Measurements from ENCODE around the gene CLEC2D.
"Not testable (repeated sequence)": the region's sequence is repeated elsewhere in the genome, so short reads cannot be mapped to it uniquely, and the experiment has no call there.

Gene CLEC2D

GRCh38 chr12:9682508-9682907 lies 13.0 kb downstream of the CLEC2D start:
- peaks cover 100% of the 10 kb centered on the region for H3K36me3 Mint-ChIP-seq
- DNase-seq (ENCODE audit: low spot score in 2 of 2), result not testable (repeated sequence)

GRCh38 chr12:9682949-9683348 lies 13.4 kb downstream of the CLEC2D start:
- not testable (repeated sequence) for DNase-seq (ENCODE audit: low spot score in 2 of 2); ATAC-seq
- Mint-ChIP-seq H3K27ac (peak overlapping the region; percentile 79), H3K9me3 (peaks cover 19% of the 10 kb centered on the region), H3K4me1 (peaks cover 77% of the 10 kb centered on the region), H3K36me3 (peaks cover 100% of the 10 kb centered on the region), H3K4me3 (peak overlapping the region; percentile 32)

More at GRCh38 chr12:9682508-9682907, 13.0 kb downstream of the CLEC2D start:
- peak overlapping the region; percentile 79 for H3K27ac Mint-ChIP-seq
- H3K4me1 Mint-ChIP-seq, result peaks cover 82% of the 10 kb centered on the region
- not testable (repeated sequence) for ATAC-seq
- peaks cover 19% of the 10 kb centered on the region for H3K9me3 Mint-ChIP-seq
- peak overlapping the region; percentile 32 for H3K4me3 Mint-ChIP-seq

- peak overlapping the region; percentile 32 for H3K4me3 Mint-ChIP-seq
- peaks cover 13% of the 10 kb centered on the region for H3K9me3 Mint-ChIP-seq
- H3K27ac Mint-ChIP-seq, result peak overlapping the region; percentile 83
- peaks cover 100% of the 10 kb centered on the region for H3K36me3 Mint-ChIP-seq
- peaks cover 70% of the 10 kb centered on the region for H3K4me1 Mint-ChIP-seq
- not testable (repeated sequence) for DNase-seq (ENCODE audit: low spot score in 2 of 2)
- ATAC-seq, result peak; percentile 54
Measured at GRCh38 chr12:9685366-9685765, 15.9 kb downstream of the CLEC2D start.

GRCh38 chr12:9685915-9686314 lies 16.4 kb downstream of the CLEC2D start:
- ATAC-seq (no peak), DNase-seq (ENCODE audit: low spot score in 2 of 2) (no peak)
- Mint-ChIP-seq H3K36me3 (peaks cover 100% of the 10 kb centered on the region), H3K9me3 (peaks cover 12% of the 10 kb centered on the region), H3K4me1 (peaks cover 71% of the 10 kb centered on the region), H3K4me3 (peak overlapping the region; percentile 32), H3K27ac (peak overlapping the region; percentile 83)

GRCh38 chr12:9687228-9687627 lies 17.7 kb downstream of the CLEC2D start:
- DNase-seq (ENCODE audit: low spot score in 2 of 2) (no peak), ATAC-seq (no peak)
- Mint-ChIP-seq H3K9me3 (peaks cover 8% of the 10 kb centered on the region), H3K4me3 (no peak overlapping the region), H3K27ac (no peak overlapping the region), H3K4me1 (peaks cover 78% of the 10 kb centered on the region), H3K36me3 (peaks cover 100% of the 10 kb centered on the region)

- H3K36me3 Mint-ChIP-seq, result peaks cover 100% of the 10 kb centered on the region
- peak overlapping the region; percentile 61 for H3K27ac Mint-ChIP-seq
- H3K4me3 Mint-ChIP-seq, result no peak overlapping the region
- peaks cover 57% of the 10 kb centered on the region for H3K4me1 Mint-ChIP-seq
- DNase-seq (ENCODE audit: low spot score in 2 of 2) (no peak), ATAC-seq (no peak)
- peaks cover 8% of the 10 kb centered on the region for H3K9me3 Mint-ChIP-seq
Measured at GRCh38 chr12:9692909-9693308, 23.4 kb downstream of the CLEC2D start.

- H3K36me3 Mint-ChIP-seq, result peaks cover 100% of the 10 kb centered on the region
- no peak overlapping the region for H3K4me3 Mint-ChIP-seq
- DNase-seq (ENCODE audit: low spot score in 2 of 2) (no peak), ATAC-seq (no peak)
- H3K9me3 Mint-ChIP-seq, result peaks cover 8% of the 10 kb centered on the region
- H3K27ac Mint-ChIP-seq, result peak overlapping the region; percentile 14
- peaks cover 63% of the 10 kb centered on the region for H3K4me1 Mint-ChIP-seq
Measured at GRCh38 chr12:9694241-9694640, 24.7 kb downstream of the CLEC2D start.

- peaks cover 64% of the 10 kb centered on the region for H3K4me1 Mint-ChIP-seq
Measured at GRCh38 chr12:9695150-9695549, 25.6 kb downstream of the CLEC2D start.

GRCh38 chr12:9695661-9696060 lies 26.1 kb downstream of the CLEC2D start:
- ATAC-seq; DNase-seq (ENCODE audit: low spot score in 2 of 2); H3K4me3 Mint-ChIP-seq; H3K9me3 Mint-ChIP-seq: not testable (repeated sequence)
- peaks cover 66% of the 10 kb centered on the region for H3K4me1 Mint-ChIP-seq
- H3K36me3 Mint-ChIP-seq, result peaks cover 100% of the 10 kb centered on the region
- H3K27ac Mint-ChIP-seq, result peak overlapping the region; percentile 14

More at GRCh38 chr12:9695150-9695549, 25.6 kb downstream of the CLEC2D start:
- not testable (repeated sequence) for H3K4me3 Mint-ChIP-seq; DNase-seq (ENCODE audit: low spot score in 2 of 2); H3K9me3 Mint-ChIP-seq; ATAC-seq
- Mint-ChIP-seq H3K36me3 (peaks cover 100% of the 10 kb centered on the region), H3K27ac (peak overlapping the region; percentile 14)

- Mint-ChIP-seq H3K4me1 (peaks cover 66% of the 10 kb centered on the region), H3K27ac (peak overlapping the region; percentile 58), H3K4me3 (no peak overlapping the region), H3K9me3 (peaks cover 4% of the 10 kb centered on the region), H3K36me3 (peaks cover 100% of the 10 kb centered on the region)
- ATAC-seq (peak; percentile 65), DNase-seq (ENCODE audit: low spot score in 2 of 2) (no peak)
Measured at GRCh38 chr12:9697619-9698018, 28.1 kb downstream of the CLEC2D start.

GRCh38 chr12:9698681-9699080 lies 29.2 kb downstream of the CLEC2D start:
- Mint-ChIP-seq H3K4me3 (no peak overlapping the region), H3K27ac (peak overlapping the region; percentile 58), H3K9me3 (peaks cover 4% of the 10 kb centered on the region), H3K36me3 (peaks cover 89% of the 10 kb centered on the region), H3K4me1 (peaks cover 65% of the 10 kb centered on the region)
- ATAC-seq (no peak), DNase-seq (ENCODE audit: low spot score in 2 of 2) (no peak)

- Mint-ChIP-seq H3K4me1 (peaks cover 65% of the 10 kb centered on the region), H3K9me3 (peaks cover 4% of the 10 kb centered on the region), H3K27ac (peak overlapping the region; percentile 58), H3K4me3 (no peak overlapping the region), H3K36me3 (peaks cover 82% of the 10 kb centered on the region)
- no peak for DNase-seq (ENCODE audit: low spot score in 2 of 2)
- peak; percentile 12 for ATAC-seq
Measured at GRCh38 chr12:9699269-9699897, 29.9 kb downstream of the CLEC2D start.

- ATAC-seq (no peak), DNase-seq (ENCODE audit: low spot score in 2 of 2) (no peak)
- no peak overlapping the region for H3K4me3 Mint-ChIP-seq
- H3K27ac Mint-ChIP-seq, result peak overlapping the region; percentile 95
- peaks cover 65% of the 10 kb centered on the region for H3K4me1 Mint-ChIP-seq
- peaks cover 75% of the 10 kb centered on the region for H3K36me3 Mint-ChIP-seq
- peaks cover 4% of the 10 kb centered on the region for H3K9me3 Mint-ChIP-seq
Measured at GRCh38 chr12:9699898-9700605, 30.5 kb downstream of the CLEC2D start.

GRCh38 chr12:9700606-9700956 lies 31.1 kb downstream of the CLEC2D start:
- H3K27ac Mint-ChIP-seq, result peak overlapping the region; percentile 95
- peaks cover 65% of the 10 kb centered on the region for H3K4me1 Mint-ChIP-seq
- no peak for DNase-seq (ENCODE audit: low spot score in 2 of 2)
- no peak for ATAC-seq
- peak overlapping the region; percentile 72 for H3K4me3 Mint-ChIP-seq
- peaks cover 2% of the 10 kb centered on the region for H3K9me3 Mint-ChIP-seq
- H3K36me3 Mint-ChIP-seq, result peaks cover 70% of the 10 kb centered on the region

- Mint-ChIP-seq H3K9me3 (no peaks in the 10 kb centered on the region), H3K4me1 (peaks cover 73% of the 10 kb centered on the region), H3K27ac (peak overlapping the region; percentile 95), H3K4me3 (peak overlapping the region; percentile 72), H3K36me3 (peaks cover 65% of the 10 kb centered on the region)
- peak; percentile 78 for ATAC-seq
- no peak for DNase-seq (ENCODE audit: low spot score in 2 of 2)
Measured at GRCh38 chr12:9701380-9702154, 32.1 kb downstream of the CLEC2D start.
